ENCODE measurements around the gene KMT2B.

The KMT2B gene

GRCh38 chr19:35777961-35778360 is 60.2 kb downstream of the KMT2B start:
- no peak for DNase-seq (ENCODE audit: low read depth)

- DNase-seq (ENCODE audit: low read depth) = no peak
Observed at GRCh38 chr19:35779033-35779432, 61.2 kb downstream of the KMT2B start.

GRCh38 chr19:35780058-35780457 is 62.3 kb downstream of the KMT2B start:
- no peak for DNase-seq (ENCODE audit: low read depth)

DNA sequence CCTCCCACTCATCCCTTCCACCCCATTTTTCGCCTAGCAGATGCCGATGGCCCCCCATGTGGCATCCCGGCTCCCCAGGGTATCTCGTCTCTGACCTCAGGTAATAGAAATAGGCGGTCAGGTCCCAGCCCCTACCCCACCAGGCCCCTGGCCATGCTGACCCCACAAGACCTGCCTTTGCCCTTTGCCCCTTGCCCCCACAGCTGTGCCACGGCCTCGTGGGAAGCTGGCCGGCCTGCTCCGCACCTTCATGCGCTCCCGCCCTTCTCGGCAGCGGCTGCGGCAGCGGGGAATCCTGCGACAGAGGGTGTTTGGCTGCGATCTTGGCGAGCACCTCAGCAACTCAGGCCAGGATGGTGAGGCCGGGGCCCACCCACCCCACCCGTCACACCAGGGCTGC is 62.9 kb downstream of the KMT2B start:
- no peak for DNase-seq (ENCODE audit: low read depth)

GRCh38 chr19:35781650-35782049 is 63.8 kb downstream of the KMT2B start:
- no peak for DNase-seq (ENCODE audit: low read depth)

DNA sequence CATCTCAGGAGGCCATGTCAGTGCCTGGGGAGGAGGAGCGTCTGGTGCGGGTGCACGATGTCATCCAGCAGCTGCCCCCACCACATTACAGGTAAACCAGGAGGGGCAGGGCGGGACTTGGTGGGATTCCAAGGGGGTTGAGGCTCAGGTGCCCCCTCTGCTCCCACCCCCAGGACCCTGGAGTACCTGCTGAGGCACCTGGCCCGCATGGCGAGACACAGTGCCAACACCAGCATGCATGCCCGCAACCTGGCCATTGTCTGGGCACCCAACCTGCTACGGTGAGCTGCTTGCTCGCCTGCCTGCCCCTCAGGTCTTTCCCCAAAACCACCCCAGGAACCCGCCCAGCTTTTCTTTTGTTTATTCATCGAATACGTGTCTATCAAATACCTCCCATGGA is 64.8 kb downstream of the KMT2B start:
- no peak for DNase-seq (ENCODE audit: low read depth)

DNA sequence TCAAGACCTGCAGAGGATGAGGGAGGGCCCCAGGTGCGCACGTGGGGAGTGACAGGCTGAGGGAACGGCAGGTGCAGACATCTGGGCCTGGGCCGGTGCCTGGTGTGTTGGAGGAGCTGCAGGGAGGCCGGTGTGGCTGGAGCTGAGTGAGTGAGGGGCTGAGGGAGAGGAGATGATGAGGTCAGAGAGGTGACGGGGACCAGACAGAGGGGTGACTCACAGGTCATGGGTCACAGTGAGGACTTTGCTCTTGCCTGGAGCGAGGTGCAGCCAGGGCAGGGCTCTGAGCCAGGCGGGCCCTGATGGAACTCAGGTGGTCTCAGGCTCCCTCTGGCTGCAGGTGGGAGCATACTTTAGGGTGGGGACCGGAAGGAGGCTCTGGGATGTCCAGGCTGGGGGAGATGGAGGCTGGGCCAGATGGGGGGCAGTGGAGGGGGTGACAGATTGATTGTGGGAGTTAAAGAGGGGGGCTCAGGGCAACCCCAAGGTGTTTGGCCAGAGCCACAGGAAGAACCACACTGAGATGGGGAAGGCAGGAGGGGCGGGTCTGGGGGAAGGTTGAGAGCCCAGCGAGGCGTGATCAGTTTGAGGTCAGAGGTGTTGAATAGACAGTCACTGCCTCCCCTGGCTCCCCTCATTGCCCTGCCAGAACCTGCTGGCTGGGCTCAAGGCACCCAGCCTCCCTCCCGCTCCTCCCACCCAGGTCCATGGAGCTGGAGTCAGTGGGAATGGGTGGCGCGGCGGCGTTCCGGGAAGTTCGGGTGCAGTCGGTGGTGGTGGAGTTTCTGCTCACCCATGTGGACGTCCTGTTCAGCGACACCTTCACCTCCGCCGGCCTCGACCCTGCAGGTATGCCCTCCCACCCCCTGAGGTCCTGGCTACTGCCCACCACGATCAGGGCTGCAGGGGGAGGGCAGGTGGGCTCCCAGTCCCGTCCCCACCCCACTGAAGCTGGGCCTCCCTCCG is 65.9 kb downstream of the KMT2B start:
- DNase-seq (ENCODE audit: low read depth) = no peak

DNA sequence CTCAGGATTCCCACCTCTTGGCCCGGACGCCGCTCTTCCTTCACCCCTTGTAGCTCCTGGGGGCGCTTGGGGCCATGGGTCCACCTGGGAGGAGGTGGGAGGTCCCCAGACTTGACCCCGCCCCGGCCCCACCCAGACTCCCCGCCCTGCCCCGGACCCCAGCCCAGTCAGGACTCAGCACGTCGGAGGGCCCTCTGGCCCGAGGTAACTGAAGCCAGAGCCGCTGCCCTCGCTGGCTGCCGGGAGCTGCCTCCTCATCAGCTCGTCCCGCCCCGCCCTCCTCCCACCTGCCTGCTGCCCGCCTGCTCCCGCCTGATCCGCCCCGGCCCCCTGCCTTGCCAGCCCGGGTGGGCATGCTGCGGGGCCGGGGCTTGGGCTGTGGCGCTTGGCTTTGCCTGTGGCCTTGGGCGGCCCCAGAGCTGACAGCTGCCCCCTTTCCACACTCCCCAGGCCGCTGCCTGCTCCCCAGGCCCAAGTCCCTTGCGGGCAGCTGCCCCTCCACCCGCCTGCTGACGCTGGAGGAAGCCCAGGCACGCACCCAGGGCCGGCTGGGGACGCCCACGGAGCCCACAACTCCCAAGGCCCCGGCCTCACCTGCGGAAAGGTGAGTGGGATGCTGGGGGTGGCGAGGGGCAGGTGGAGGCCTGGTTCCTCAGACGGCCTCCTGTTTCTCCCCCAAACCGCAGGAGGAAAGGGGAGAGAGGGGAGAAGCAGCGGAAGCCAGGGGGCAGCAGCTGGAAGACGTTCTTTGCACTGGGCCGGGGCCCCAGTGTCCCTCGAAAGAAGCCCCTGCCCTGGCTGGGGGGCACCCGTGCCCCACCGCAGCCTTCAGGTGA is 66.9 kb downstream of the KMT2B start:
- no peak for DNase-seq (ENCODE audit: low read depth)

- no peak for DNase-seq (ENCODE audit: low read depth)
Observed at GRCh38 chr19:35785339-35785627, 67.5 kb downstream of the KMT2B start.

- DNase-seq (ENCODE audit: low read depth) = no peak
Observed at GRCh38 chr19:35786299-35787160, 68.7 kb downstream of the KMT2B start.

DNA sequence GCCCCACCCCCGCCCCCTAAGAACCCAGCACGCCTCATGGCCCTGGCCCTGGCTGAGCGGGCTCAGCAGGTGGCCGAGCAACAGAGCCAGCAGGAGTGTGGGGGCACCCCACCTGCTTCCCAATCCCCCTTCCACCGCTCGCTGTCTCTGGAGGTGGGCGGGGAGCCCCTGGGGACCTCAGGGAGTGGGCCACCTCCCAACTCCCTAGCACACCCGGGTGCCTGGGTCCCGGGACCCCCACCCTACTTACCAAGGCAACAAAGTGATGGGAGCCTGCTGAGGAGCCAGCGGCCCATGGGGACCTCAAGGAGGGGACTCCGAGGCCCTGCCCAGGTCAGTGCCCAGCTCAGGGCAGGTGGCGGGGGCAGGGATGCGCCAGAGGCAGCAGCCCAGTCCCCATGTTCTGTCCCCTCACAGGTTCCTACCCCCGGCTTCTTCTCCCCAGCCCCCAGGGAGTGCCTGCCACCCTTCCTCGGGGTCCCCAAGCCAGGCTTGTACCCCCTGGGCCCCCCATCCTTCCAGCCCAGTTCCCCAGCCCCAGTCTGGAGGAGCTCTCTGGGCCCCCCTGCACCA is 69.5 kb downstream of the KMT2B start:
- DNase-seq (ENCODE audit: low read depth) = no peak
